Body of pancreas (tissue), 4 donors: ENCODE results near the gene BPIFB4.

ENCODE experiments used
- POLR2A ChIP-seq, 3 donors: fragments of 450-650 bp; IDR thresholded peaks; one replicate each; pipeline ENCODE4 v1.6.1; 2016; ENCODE audit warnings: antibody characterized with exemption in 3 of 3, mild to moderate bottlenecking in 2 of 3
- TF ChIP-seq, protein P1 (sequence below), 7 experiments: fragments of 450-650 bp in 4 of 7; fragments of 200-600 bp in 3 of 7; sonication (generic) in 3 of 7; IDR thresholded peaks; one replicate each; pipeline ENCODE4 v1.5.1; 2016 to 2019; ENCODE audit warnings: antibody characterized with exemption in 7 of 7

- TF ChIP-seq, protein P1, sequence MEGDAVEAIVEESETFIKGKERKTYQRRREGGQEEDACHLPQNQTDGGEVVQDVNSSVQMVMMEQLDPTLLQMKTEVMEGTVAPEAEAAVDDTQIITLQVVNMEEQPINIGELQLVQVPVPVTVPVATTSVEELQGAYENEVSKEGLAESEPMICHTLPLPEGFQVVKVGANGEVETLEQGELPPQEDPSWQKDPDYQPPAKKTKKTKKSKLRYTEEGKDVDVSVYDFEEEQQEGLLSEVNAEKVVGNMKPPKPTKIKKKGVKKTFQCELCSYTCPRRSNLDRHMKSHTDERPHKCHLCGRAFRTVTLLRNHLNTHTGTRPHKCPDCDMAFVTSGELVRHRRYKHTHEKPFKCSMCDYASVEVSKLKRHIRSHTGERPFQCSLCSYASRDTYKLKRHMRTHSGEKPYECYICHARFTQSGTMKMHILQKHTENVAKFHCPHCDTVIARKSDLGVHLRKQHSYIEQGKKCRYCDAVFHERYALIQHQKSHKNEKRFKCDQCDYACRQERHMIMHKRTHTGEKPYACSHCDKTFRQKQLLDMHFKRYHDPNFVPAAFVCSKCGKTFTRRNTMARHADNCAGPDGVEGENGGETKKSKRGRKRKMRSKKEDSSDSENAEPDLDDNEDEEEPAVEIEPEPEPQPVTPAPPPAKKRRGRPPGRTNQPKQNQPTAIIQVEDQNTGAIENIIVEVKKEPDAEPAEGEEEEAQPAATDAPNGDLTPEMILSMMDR (IDR thresholded peaks at IDR 0.05): no peak
- no peak for TF ChIP-seq POLR2A (IDR thresholded peaks at IDR 0.05)
Observed at GRCh38 chr20:33130568-33131061, 51.2 kb downstream of the BPIFB4 start.
